Fibroblast of villous mesenchyme (primary cell): ENCODE results near the gene IPMK. TPM values are rescaled to one million over a fixed set of nuclear protein-coding genes. Genes with fewer than 3 reads are reported as not detected.

Experiments
- DNase-seq: peaks from one replicate; pipeline ENCODE4 v3.0.0-alpha.2; 2010; ENCODE audit warnings: low read depth
- H3K4me3 ChIP-seq: 2 replicates; pipeline ENCODE4 v1.5.1; 2011; ENCODE audit warnings: low read depth, mild to moderate bottlenecking, low read length
- total RNA-seq: library from RNA; depleted of rRNA; stranded (reverse); fragments of >200 nt; gene quantifications from 2 replicates; pipeline ENCODE4 v1.2.3, GENCODE V29; 2012
- TF ChIP-seq, protein P1 (sequence below): IDR thresholded peaks from 2 replicates; pipeline ENCODE4 v1.5.1; 2012; ENCODE audit warnings: low read depth, mild to moderate bottlenecking, low read length; ENCODE audit not compliant: insufficient read depth

The IPMK gene
- total RNA-seq, 1 donor = 7.8 TPM

DNA sequence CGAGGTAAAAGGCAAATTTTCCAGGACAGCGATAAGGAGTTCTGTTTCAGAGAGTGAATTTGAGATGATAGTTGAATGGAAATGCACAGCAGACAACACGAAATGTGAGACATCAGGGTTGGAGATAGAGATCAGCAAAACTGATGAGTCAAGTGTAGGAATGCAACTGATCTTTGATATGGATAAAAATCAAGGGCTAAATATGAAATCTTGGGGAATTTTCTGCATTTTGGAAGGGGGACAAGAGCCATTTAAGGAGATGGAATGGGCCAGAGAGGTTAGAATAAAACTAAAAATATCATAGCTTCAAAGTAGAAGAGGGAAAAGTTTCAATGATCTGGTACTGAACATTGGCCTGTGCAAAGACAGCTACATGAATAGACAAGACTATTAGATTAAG is 12.8 kb upstream of the IPMK start:
- TF ChIP-seq, protein P1, sequence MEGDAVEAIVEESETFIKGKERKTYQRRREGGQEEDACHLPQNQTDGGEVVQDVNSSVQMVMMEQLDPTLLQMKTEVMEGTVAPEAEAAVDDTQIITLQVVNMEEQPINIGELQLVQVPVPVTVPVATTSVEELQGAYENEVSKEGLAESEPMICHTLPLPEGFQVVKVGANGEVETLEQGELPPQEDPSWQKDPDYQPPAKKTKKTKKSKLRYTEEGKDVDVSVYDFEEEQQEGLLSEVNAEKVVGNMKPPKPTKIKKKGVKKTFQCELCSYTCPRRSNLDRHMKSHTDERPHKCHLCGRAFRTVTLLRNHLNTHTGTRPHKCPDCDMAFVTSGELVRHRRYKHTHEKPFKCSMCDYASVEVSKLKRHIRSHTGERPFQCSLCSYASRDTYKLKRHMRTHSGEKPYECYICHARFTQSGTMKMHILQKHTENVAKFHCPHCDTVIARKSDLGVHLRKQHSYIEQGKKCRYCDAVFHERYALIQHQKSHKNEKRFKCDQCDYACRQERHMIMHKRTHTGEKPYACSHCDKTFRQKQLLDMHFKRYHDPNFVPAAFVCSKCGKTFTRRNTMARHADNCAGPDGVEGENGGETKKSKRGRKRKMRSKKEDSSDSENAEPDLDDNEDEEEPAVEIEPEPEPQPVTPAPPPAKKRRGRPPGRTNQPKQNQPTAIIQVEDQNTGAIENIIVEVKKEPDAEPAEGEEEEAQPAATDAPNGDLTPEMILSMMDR = no peak
- DNase-seq = peak; percentile 40
- H3K4me3 ChIP-seq = no peak overlapping the region

DNA sequence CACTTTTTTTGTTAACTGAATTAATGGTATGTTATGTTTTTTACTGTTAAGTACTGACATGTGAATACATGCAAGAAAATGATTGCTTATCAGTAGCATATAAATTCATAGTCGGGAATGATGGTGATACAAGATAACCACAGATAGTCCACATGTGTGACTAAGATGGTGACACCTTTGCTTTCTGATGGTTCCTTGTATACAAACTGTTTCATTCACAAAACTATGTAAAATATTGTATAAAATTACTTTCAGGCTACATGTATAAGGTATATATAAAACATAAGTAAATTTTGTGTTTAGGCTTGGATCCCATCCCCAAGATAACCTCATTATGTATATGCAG is 11.2 kb upstream of the IPMK start:
- TF ChIP-seq, protein P1 = no peak
- H3K4me3 ChIP-seq = no peak overlapping the region
- no peak for DNase-seq

DNA sequence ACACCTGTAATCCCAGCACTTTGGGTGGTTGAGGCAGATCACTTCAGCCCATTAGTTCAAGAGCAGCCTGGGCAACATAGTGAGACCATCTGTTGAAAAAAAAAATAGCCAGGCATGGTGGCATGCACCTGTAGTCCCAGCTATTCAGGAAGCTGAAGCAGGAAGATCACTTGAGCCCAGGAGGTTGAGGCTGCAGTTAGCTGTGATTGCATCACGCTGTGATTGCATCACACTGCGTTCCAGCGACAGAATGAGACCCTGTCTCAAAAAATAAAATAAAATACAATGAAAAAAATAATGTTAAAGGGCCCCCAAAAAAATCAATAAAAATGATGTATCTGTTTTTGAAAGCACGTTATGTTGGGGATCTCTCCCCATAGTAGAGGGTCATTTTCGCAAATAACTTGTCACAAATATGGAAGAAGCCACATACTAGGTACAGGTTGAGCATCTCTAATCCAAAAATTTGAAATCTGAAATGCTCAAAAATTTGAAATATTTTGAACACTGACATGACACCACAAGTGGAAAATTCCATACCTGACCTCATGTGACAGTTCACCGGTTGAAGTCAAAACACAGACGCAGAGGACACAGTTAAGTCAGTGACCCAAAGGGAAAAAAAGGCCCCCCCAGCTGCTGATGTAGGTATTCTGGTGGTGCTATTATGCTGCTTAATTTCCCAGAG is 10.7 kb upstream of the IPMK start:
- DNase-seq = no peak
- TF ChIP-seq, protein P1 = no peak
- H3K4me3 ChIP-seq = no peak overlapping the region

DNA sequence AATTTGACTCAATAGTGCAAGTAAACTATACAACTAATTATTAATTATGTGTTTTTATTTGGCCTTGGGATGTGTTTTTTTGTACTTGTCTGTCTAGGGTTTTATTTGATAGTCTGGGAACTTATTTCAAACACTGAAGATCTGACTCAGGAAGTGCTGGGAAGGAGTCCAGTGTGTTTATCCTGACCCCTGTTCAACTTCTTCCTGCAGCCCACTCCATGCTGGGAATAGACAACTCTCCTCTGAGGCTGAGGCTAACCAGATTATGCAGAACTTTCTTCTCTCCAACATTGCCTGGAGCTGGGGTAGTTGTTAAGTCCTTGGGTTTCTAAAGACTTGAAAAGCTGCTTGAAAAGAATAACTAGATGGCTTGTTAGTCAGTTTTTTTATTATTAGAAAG is 8.2 kb upstream of the IPMK start:
- DNase-seq = peak; percentile 63
- H3K4me3 ChIP-seq = no peak overlapping the region
- TF ChIP-seq, protein P1 = no peak

DNA sequence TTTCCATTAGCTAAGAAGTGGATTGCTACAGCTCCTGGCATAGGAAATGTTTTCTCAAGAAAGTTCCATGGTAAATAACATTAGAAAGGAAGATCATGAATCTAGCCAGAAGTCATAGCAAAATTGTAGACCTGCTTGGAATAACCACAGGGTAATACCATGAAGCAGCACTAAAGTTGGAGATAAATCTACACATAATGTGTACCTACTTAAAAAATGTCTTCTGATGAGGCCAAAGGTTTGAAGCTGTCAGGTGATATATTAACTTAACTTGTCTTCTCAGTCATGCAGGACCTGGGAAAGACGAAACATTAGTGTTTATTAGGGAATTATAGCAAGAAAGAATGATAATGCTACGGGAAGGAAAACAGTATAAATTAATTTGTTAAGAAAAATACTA is 7.6 kb upstream of the IPMK start:
- TF ChIP-seq, protein P1 = no peak
- no peak for DNase-seq
- no peak overlapping the region for H3K4me3 ChIP-seq

DNA sequence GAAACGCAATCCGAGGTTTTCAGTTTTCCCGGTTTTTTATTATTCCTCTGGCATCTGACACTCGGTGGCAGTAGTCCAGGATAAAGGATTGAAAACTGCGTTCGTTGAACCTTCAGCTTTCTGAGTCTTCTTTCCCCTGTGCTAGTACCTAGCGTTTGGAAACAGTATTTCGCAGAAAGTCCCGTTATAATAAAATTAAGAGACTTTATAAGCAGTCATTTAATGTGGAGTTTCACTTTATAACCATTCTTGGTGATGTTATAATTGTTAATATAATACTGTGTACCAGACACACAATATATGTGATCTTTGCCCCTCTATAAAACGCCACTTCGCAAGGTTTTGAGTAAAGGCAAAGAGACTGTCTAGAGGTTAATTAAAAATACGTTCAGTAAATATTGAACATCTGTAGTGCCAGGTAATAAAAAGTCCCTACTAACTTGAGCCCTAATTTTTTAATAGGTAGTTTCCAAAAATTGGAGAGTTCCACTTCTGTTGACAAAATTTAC is 2.1 kb upstream of the IPMK start:
- peak overlapping the region; percentile 84 for H3K4me3 ChIP-seq
- TF ChIP-seq, protein P1 = no peak
- DNase-seq = no peak
